H4 (cell line): ENCODE results near the gene SPX. TPM values are rescaled to one million over a fixed set of nuclear protein-coding genes. Genes with fewer than 3 reads are reported as not detected.

Source experiments
- DNase-seq: peaks from one replicate; pipeline ENCODE4 v3.0.0-alpha.2; 2015; ENCODE audit warnings: low spot score
- total RNA-seq: library from RNA; depleted of rRNA; stranded (reverse); fragments of >200 nt; shearing (Covaris generic); gene quantifications from 2 replicates; pipeline ENCODE4 v1.2.3, GENCODE V29; 2014

Gene SPX
- total RNA-seq, 1 experiment from 2014 or later, result 0.21 TPM

GRCh38 chr12:21538061-21538653 lies 12.1 kb downstream of the SPX start:
- no peak for DNase-seq

- DNase-seq, result no peak
Measured at GRCh38 chr12:21539797-21540196, 13.7 kb downstream of the SPX start.

GRCh38 chr12:21541773-21542172 lies 15.7 kb downstream of the SPX start:
- no peak for DNase-seq

GRCh38 chr12:21542403-21542802 lies 16.3 kb downstream of the SPX start:
- DNase-seq, result no peak

- DNase-seq, result no peak
Measured at GRCh38 chr12:21543151-21543550, 17.1 kb downstream of the SPX start.

GRCh38 chr12:21545557-21545956 lies 19.5 kb downstream of the SPX start:
- DNase-seq, result no peak

GRCh38 chr12:21546716-21547115 lies 20.6 kb downstream of the SPX start:
- DNase-seq, result no peak

- DNase-seq, result no peak
Measured at GRCh38 chr12:21547437-21547836, 21.3 kb downstream of the SPX start.

- no peak for DNase-seq
Measured at GRCh38 chr12:21551841-21552465, 25.9 kb downstream of the SPX start.

- DNase-seq, result no peak
Measured at GRCh38 chr12:21552635-21553328, 26.7 kb downstream of the SPX start.

- DNase-seq, result no peak
Measured at GRCh38 chr12:21553329-21553675, 27.2 kb downstream of the SPX start.

- DNase-seq, result no peak
Measured at GRCh38 chr12:21558100-21558679, 32.1 kb downstream of the SPX start.

GRCh38 chr12:21559855-21560569 lies 33.9 kb downstream of the SPX start:
- DNase-seq, result no peak

GRCh38 chr12:21561158-21561557 lies 35.1 kb downstream of the SPX start:
- DNase-seq, result no peak

GRCh38 chr12:21562859-21563258 lies 36.8 kb downstream of the SPX start:
- DNase-seq, result no peak

GRCh38 chr12:21566223-21566906 lies 40.3 kb downstream of the SPX start:
- no peak for DNase-seq

GRCh38 chr12:21566907-21567394 lies 40.9 kb downstream of the SPX start:
- DNase-seq, result no peak

- DNase-seq, result no peak
Measured at GRCh38 chr12:21568115-21568514, 42.0 kb downstream of the SPX start.

- no peak for DNase-seq
Measured at GRCh38 chr12:21571046-21571445, 45.0 kb downstream of the SPX start.

GRCh38 chr12:21573733-21574358 lies 47.8 kb downstream of the SPX start:
- no peak for DNase-seq

GRCh38 chr12:21576431-21576830 lies 50.3 kb downstream of the SPX start:
- no peak for DNase-seq
